Fibroblast of villous mesenchyme (primary cell): ENCODE results near the gene LRG1. TPM values are rescaled to one million over a fixed set of nuclear protein-coding genes. Genes with fewer than 3 reads are reported as not detected.

ENCODE experiments used
- DNase-seq: peaks from one replicate; pipeline ENCODE4 v3.0.0-alpha.2; 2010; ENCODE audit warnings: low read depth
- H3K4me3 ChIP-seq: 2 replicates; pipeline ENCODE4 v1.5.1; 2011; ENCODE audit warnings: low read depth, mild to moderate bottlenecking, low read length
- total RNA-seq: library from RNA; depleted of rRNA; stranded (reverse); fragments of >200 nt; gene quantifications from 2 replicates; pipeline ENCODE4 v1.2.3, GENCODE V29; 2012
- TF ChIP-seq, protein P1 (sequence below): IDR thresholded peaks from 2 replicates; pipeline ENCODE4 v1.5.1; 2012; ENCODE audit warnings: low read depth, mild to moderate bottlenecking, low read length; ENCODE audit not compliant: insufficient read depth

The LRG1 gene
- total RNA-seq, 1 donor: not detected

DNA sequence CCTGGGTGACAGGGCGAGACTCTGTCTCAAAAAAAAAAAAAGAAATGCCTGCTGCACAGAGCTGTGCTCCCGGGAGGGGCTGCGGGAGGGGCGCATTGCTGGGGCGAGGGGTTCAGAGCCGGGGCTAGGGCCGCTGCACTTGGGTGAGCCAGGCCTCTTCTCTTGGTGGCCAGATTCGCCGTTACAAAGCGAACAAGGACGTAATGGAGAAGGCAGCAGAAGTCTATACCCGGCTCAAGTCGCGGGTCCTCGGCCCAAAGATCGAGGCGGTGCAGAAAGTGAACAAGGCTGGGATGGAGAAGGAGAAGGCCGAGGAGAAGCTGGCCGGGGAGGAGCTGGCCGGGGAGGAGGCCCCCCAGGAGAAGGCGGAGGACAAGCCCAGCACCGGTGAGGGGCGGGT, 40.5 kb downstream of the LRG1 start:
- no peak for DNase-seq
- no peak overlapping the region for H3K4me3 ChIP-seq
- TF ChIP-seq, protein P1, sequence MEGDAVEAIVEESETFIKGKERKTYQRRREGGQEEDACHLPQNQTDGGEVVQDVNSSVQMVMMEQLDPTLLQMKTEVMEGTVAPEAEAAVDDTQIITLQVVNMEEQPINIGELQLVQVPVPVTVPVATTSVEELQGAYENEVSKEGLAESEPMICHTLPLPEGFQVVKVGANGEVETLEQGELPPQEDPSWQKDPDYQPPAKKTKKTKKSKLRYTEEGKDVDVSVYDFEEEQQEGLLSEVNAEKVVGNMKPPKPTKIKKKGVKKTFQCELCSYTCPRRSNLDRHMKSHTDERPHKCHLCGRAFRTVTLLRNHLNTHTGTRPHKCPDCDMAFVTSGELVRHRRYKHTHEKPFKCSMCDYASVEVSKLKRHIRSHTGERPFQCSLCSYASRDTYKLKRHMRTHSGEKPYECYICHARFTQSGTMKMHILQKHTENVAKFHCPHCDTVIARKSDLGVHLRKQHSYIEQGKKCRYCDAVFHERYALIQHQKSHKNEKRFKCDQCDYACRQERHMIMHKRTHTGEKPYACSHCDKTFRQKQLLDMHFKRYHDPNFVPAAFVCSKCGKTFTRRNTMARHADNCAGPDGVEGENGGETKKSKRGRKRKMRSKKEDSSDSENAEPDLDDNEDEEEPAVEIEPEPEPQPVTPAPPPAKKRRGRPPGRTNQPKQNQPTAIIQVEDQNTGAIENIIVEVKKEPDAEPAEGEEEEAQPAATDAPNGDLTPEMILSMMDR: no peak

DNA sequence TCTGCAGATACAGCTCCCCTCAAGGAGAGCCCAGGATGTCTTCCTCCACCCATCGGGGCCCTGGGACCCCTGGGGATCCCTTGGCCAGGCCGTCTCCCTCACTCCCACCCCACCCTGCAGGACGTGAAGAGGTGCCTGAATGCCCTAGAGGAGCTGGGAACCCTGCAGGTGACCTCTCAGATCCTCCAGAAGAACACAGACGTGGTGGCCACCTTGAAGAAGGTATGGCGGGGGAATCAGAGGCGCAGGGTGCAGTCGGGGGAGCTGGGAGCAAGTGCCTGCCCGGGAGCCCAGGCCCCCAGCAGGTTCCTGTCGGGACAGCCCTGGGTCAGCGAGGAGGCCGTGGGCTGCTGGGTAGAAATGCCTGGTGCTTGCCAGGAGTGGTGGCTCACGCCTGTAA, 41.1 kb downstream of the LRG1 start:
- no peak for DNase-seq
- no peak overlapping the region for H3K4me3 ChIP-seq
- TF ChIP-seq, protein P1: no peak

DNA sequence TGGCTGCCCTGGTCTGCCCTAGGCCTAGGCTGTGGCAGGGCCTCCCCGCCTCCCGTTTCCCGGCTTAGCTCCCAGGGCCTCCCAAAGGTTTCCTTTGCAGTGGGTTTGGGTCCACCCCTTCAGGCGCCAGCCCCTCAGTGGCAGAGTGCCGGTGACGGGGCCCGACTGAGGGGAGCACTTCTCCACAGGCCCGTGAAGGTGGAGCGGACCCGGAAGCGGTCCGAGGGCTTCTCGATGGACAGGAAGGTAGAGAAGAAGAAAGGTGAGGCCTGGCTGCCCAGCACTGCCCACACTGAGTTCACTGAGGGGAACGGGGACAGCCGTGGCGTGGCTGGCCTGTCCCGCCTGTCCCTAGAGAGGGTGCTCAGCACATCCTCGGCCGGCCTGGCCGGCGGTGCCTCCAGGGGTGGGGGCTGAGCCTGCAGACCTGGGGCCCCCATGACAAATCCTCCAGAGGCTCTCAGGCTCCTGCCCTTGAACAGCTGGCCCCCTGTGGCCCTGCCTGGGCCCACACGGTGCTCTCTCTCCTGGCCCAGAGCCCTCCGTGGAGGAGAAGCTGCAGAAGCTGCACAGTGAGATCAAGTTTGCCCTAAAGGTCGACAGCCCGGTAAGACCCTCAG, 42.0 kb downstream of the LRG1 start:
- H3K4me3 ChIP-seq: no peak overlapping the region
- DNase-seq: no peak
- TF ChIP-seq, protein P1: no peak

DNA sequence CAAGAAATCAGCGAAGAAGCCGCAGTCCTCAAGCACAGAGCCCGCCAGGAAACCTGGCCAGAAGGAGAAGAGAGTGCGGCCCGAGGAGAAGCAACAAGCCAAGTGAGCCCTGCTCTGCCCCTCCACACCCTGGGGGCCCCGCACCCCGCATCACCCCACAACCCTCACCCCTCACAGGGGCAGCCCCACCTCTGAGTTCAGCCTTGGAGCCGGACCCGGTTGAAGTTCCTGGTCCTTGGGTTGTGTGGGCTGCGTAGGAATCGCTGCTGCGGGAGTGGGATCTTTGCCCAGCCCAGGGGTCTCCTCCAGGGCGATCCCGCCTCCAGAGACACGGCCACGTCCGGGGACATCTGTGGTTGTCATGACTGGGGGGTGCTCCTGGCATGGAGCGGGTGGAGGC, 43.5 kb downstream of the LRG1 start:
- TF ChIP-seq, protein P1: no peak
- DNase-seq: no peak
- no peak overlapping the region for H3K4me3 ChIP-seq

DNA sequence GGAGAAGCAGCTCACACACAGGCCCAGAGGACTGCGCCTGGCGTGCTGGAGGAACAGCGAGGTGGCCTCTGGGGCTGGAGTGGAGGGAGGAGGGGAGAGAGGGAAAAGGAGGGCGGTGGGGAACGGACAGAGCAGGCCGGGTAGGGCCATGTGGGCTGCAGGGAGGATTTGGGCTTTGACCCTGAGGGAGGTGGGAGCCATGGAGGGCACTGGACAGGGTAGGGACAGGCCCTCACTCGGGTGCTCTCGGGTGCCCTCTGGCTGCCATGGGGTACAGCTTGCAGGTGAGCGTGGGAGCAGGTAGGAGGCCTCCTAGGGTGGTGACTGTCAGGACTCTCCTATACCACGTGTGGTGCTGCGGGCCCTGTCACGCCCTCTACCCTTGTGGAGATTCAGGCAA, 44.4 kb downstream of the LRG1 start:
- DNase-seq: no peak
- TF ChIP-seq, protein P1: no peak

DNA sequence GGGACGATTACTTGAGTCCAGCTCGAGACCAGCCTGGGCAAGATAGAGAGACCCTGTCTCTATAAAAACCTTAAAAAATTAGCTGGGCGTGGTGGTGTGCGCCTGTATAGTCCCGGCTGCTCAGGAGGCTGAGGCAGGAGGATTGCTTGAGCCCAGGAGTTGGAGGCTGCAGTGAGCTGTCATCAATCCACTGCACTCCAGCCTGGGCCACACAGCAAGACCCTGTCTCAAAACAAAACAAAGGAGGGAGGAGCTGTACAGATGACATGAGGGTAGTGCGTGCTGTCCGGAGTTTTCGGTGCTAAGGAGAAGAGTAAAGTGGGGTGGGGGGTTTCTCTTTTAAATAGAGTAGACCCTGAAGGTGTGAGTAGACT, 45.2 kb downstream of the LRG1 start:
- H3K4me3 ChIP-seq: no peak overlapping the region
- DNase-seq: no peak
- TF ChIP-seq, protein P1: no peak

More for the DNA sequence above, 44.4 kb downstream of the LRG1 start:
- H3K4me3 ChIP-seq: no peak overlapping the region
